GM12864 (cell line): ENCODE data around the gene IVNS1ABP.

Experiments
- DNase-seq: peaks from one replicate; pipeline ENCODE4 v3.0.0-alpha.2; 2011; ENCODE audit warnings: low read depth
- H3K4me3 ChIP-seq: 2 replicates; pipeline ENCODE4 v1.5.1; 2011; ENCODE audit warnings: mild to moderate bottlenecking, low read depth, low read length, control low read depth
- CTCF ChIP-seq: IDR thresholded peaks from 2 replicates; pipeline ENCODE4 v1.5.1; 2011; ENCODE audit warnings: low read depth, mild to moderate bottlenecking, moderate library complexity, low read length, control low read depth, inconsistent platforms; ENCODE audit errors: missing control alignments

Gene IVNS1ABP

GRCh38 chr1:185345913-185346720, 29.1 kb upstream of the IVNS1ABP start:
- H3K4me3 ChIP-seq: no peak overlapping the region
- no peak for TF ChIP-seq CTCF
- no peak for DNase-seq

GRCh38 chr1:185343306-185343705, 26.3 kb upstream of the IVNS1ABP start:
- TF ChIP-seq CTCF: no peak
- DNase-seq: no peak
- no peak overlapping the region for H3K4me3 ChIP-seq

- no peak overlapping the region for H3K4me3 ChIP-seq
- DNase-seq: no peak
- TF ChIP-seq CTCF: no peak
Observed at GRCh38 chr1:185342672-185343259, 25.7 kb upstream of the IVNS1ABP start.

- H3K4me3 ChIP-seq: no peak overlapping the region
- no peak for DNase-seq
- TF ChIP-seq CTCF: no peak
Observed at GRCh38 chr1:185342017-185342416, 25.0 kb upstream of the IVNS1ABP start.

- H3K4me3 ChIP-seq: no peak overlapping the region
- no peak for DNase-seq
Observed at GRCh38 chr1:185341196-185341781, 24.2 kb upstream of the IVNS1ABP start.

More at GRCh38 chr1:185341196-185341781, 24.2 kb upstream of the IVNS1ABP start:
- TF ChIP-seq CTCF: no peak
